HG02840 (cell line): ENCODE measurements around the gene IL12B.
"Not testable (repeated sequence)": the region's sequence is repeated elsewhere in the genome, so short reads cannot be mapped to it uniquely, and the experiment has no call there.

Experiments
- ATAC-seq: cut with Tn5 transposase; IDR thresholded peaks from one replicate; pipeline ENCODE4 v1.9.1; 2021; ENCODE audit warnings: mild to moderate bottlenecking, moderate library complexity, moderate number of reproducible peaks; ENCODE audit not compliant: unreplicated experiment, low FRiP score

The IL12B gene

GRCh38 chr5:159301929-159302860, 28.1 kb downstream of the IL12B start:
- ATAC-seq: not testable (repeated sequence)

- ATAC-seq: no peak
Measured at GRCh38 chr5:159301466-159301865, 28.8 kb downstream of the IL12B start.

GRCh38 chr5:159297300-159297699, 33.0 kb downstream of the IL12B start:
- not testable (repeated sequence) for ATAC-seq

- no peak for ATAC-seq
Measured at GRCh38 chr5:159294921-159295320, 35.4 kb downstream of the IL12B start.

GRCh38 chr5:159290741-159291140, 39.5 kb downstream of the IL12B start:
- no peak for ATAC-seq

GRCh38 chr5:159286420-159287035, 43.8 kb downstream of the IL12B start:
- ATAC-seq: no peak

GRCh38 chr5:159274676-159275075, 55.6 kb downstream of the IL12B start:
- ATAC-seq: no peak

GRCh38 chr5:159273923-159274322, 56.4 kb downstream of the IL12B start:
- ATAC-seq: no peak

- no peak for ATAC-seq
Measured at GRCh38 chr5:159269723-159270122, 60.6 kb downstream of the IL12B start.

GRCh38 chr5:159266764-159267163, 63.5 kb downstream of the IL12B start:
- ATAC-seq: not testable (repeated sequence)
